ENCODE measurements around the gene KCNK18. TPM values are rescaled to one million over a fixed set of nuclear protein-coding genes. Genes with fewer than 3 reads are reported as not detected.

Gene KCNK18
- total RNA-seq, 3 donors from 2014 or later: not detected

GRCh38 chr10:117186832-117187615 lies 10.3 kb upstream of the KCNK18 start:
- H3K36me3 ChIP-seq (ENCODE audit: low read depth): no peaks in the 10 kb centered on the region
- no peaks in the 10 kb centered on the region for H3K9me3 ChIP-seq
- H3K4me3 ChIP-seq: no peak overlapping the region
- no peak for DNase-seq
- no peak for ATAC-seq
- intact Hi-C loops (cut with DNase I, micrococcal nuclease): no loop called here
- no peaks in the 10 kb centered on the region for H3K4me1 ChIP-seq (ENCODE audit: low read depth)
- no peak for TF ChIP-seq CTCF (IDR thresholded peaks at IDR 0.05)

GRCh38 chr10:117188371-117188770 lies 8.9 kb upstream of the KCNK18 start:
- ATAC-seq: no peak
- DNase-seq: no peak
- intact Hi-C loops (cut with DNase I, micrococcal nuclease): no loop called here
- H3K9me3 ChIP-seq: no peaks in the 10 kb centered on the region
- TF ChIP-seq CTCF (IDR thresholded peaks at IDR 0.05): no peak
- H3K4me1 ChIP-seq (ENCODE audit: low read depth): no peaks in the 10 kb centered on the region
- H3K36me3 ChIP-seq (ENCODE audit: low read depth): no peaks in the 10 kb centered on the region
- no peak overlapping the region for H3K4me3 ChIP-seq

GRCh38 chr10:117189557-117189956 lies 7.7 kb upstream of the KCNK18 start:
- no peak for TF ChIP-seq CTCF (IDR thresholded peaks at IDR 0.05)
- ATAC-seq (no peak), DNase-seq (no peak)
- no peaks in the 10 kb centered on the region for H3K36me3 ChIP-seq (ENCODE audit: low read depth)
- intact Hi-C loops (cut with DNase I, micrococcal nuclease): no loop called here
- H3K9me3 ChIP-seq: no peaks in the 10 kb centered on the region
- H3K4me3 ChIP-seq: no peak overlapping the region
- no peaks in the 10 kb centered on the region for H3K4me1 ChIP-seq (ENCODE audit: low read depth)

- Histone ChIP-seq H3K4me1 (ENCODE audit: low read depth) (no peaks in the 10 kb centered on the region), H3K36me3 (ENCODE audit: low read depth) (no peaks in the 10 kb centered on the region), H3K4me3 (no peak overlapping the region), H3K9me3 (no peaks in the 10 kb centered on the region)
- intact Hi-C loops (cut with DNase I, micrococcal nuclease): no loop called here
- TF ChIP-seq CTCF (IDR thresholded peaks at IDR 0.05): no peak
- ATAC-seq (no peak), DNase-seq (no peak)
Measured at GRCh38 chr10:117198088-117198487, 799 bp downstream of the KCNK18 start.

GRCh38 chr10:117201826-117202225 lies 4.5 kb downstream of the KCNK18 start:
- intact Hi-C loops (cut with DNase I, micrococcal nuclease): no loop called here
- H3K4me3 ChIP-seq: no peak overlapping the region
- H3K4me1 ChIP-seq (ENCODE audit: low read depth): no peaks in the 10 kb centered on the region
- H3K9me3 ChIP-seq: no peaks in the 10 kb centered on the region
- DNase-seq (no peak), ATAC-seq (no peak)
- no peaks in the 10 kb centered on the region for H3K36me3 ChIP-seq (ENCODE audit: low read depth)
- TF ChIP-seq CTCF (IDR thresholded peaks at IDR 0.05): no peak

Measured in mucosa of descending colon (tissue), 3 donors.